GM12878 (cell line): ENCODE results near the gene RPLP2. TPM values are rescaled to one million over a fixed set of nuclear protein-coding genes. Genes with fewer than 3 reads are reported as not detected.

Source experiments
- ATF3 ChIP-seq: IDR thresholded peaks from 2 replicates; pipeline ENCODE4 v1.6.1; 2011; ENCODE audit warnings: low read depth, mild to moderate bottlenecking, low read length, moderate library complexity, borderline replicate concordance; ENCODE audit errors: extremely low read depth
- CBX3 ChIP-seq: fragments of 200-600 bp; sonication (generic); IDR thresholded peaks from 2 replicates; pipeline ENCODE4 v1.6.1; 2016; ENCODE audit warnings: low read depth, borderline replicate concordance
- EED ChIP-seq: sonication (generic); IDR thresholded peaks from 2 replicates; pipeline ENCODE4 v1.6.1; 2016; ENCODE audit warnings: antibody characterized with exemption, low read depth
- EZH2 ChIP-seq: IDR thresholded peaks from 2 replicates; pipeline ENCODE4 v1.6.1; 2012; ENCODE audit warnings: low read depth, mild to moderate bottlenecking, control low read depth, inconsistent platforms, low read length, borderline replicate concordance; ENCODE audit not compliant: control insufficient read depth
- MEF2B ChIP-seq: fragments of 450-650 bp; IDR thresholded peaks from 2 replicates; pipeline ENCODE4 v1.6.1; 2018; ENCODE audit warnings: mild to moderate bottlenecking, moderate library complexity; ENCODE audit not compliant: partially characterized antibody, poor library complexity, severe bottlenecking
- ZNF274 ChIP-seq: IDR thresholded peaks from one replicate; pipeline ENCODE4 v1.8.0; 2011; ENCODE audit not compliant: insufficient read length, insufficient read depth
- ZNF384 ChIP-seq: IDR thresholded peaks from 2 replicates; pipeline ENCODE4 v1.6.1; 2012; ENCODE audit warnings: low read depth, mild to moderate bottlenecking, low read length, improper control_type of control experiment, borderline replicate concordance
- polyA plus RNA-seq, 11 experiments: library from polyadenylated mRNA; depleted of rRNA in 4 of 11; unstranded in 6 of 11; stranded (reverse) in 5 of 11; fragments of >200 nt; fragmentation: Nextera tagmentation in 4 of 11; fragmentation: Illumina TruSeq in 1 of 11; extraction: Ambion mirVana in 4 of 11; extraction: Trizol in 1 of 11; gene quantifications; 1 replicate in 1 of 11; 2 replicates in 10 of 11; pipeline versions ENCODE4 v1.2.1 to v1.2.3, GENCODE V29; 2011 to 2016; ENCODE audit warnings: inconsistent platforms in 2 of 11, missing spikeins in 2 of 11, low read depth in 1 of 11
- total RNA-seq, 4 experiments: library from RNA; depleted of rRNA in 3 of 4; stranded (reverse); fragments of >200 nt in 3 of 4; fragmentation: Illumina TruSeq in 1 of 4; extraction: Trizol in 1 of 4; gene quantifications; 2 replicates each; pipeline versions ENCODE4 v1.2.1 to v1.2.3, GENCODE V29; 2013 to 2021
- TF ChIP-seq, protein P1 (sequence below): fragments of 450-650 bp; IDR thresholded peaks from 2 replicates; pipeline ENCODE4 v1.6.1; 2017; ENCODE audit warnings: mild to moderate bottlenecking, moderate library complexity
- TF ChIP-seq, protein P2 (sequence below): fragments of 450-650 bp; formaldehyde crosslinking; IDR thresholded peaks from 2 replicates; pipeline ENCODE4 v1.4.0; 2020; ENCODE audit warnings: mild to moderate bottlenecking, moderate library complexity

RPLP2 gene
- total and polyA plus RNA-seq, 10 of the 15 experiments (the other 5 are each of a cell fraction or from before 2014, with no cell fraction given), result 488 to 3,558 (median 1,481) TPM

DNA sequence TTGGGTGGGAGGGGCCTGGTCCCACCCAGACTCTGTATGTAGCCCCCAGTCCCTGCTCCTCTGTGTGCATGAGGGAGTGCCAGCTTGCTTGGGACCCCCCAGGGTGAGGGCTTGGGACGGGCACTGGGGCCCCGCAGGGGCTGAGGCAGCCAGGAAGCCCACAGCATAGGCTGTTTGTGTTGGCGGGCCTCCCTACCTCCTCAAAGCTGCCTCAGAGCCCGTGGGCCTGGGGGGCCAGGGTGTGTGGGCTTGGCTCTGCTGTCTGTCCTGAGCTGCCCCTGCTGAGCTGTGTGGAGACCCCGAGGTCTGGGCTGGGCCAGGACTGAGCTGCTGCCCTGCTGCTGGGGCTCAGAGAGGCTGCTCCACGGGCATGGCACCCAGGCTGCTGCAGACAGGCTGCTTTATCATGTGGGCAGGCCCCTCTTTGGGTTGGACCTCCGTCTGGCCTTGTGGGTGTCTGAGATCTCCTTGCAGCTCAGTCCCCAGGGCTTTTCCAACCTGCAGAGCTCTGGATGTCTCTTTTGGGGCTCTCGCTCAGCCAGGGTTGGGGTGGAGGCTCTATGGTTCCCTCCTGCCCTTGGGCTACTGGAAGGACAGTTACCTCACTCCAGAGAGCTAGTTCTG, 36.2 kb downstream of the RPLP2 start (continued):
- TF ChIP-seq, protein P1, sequence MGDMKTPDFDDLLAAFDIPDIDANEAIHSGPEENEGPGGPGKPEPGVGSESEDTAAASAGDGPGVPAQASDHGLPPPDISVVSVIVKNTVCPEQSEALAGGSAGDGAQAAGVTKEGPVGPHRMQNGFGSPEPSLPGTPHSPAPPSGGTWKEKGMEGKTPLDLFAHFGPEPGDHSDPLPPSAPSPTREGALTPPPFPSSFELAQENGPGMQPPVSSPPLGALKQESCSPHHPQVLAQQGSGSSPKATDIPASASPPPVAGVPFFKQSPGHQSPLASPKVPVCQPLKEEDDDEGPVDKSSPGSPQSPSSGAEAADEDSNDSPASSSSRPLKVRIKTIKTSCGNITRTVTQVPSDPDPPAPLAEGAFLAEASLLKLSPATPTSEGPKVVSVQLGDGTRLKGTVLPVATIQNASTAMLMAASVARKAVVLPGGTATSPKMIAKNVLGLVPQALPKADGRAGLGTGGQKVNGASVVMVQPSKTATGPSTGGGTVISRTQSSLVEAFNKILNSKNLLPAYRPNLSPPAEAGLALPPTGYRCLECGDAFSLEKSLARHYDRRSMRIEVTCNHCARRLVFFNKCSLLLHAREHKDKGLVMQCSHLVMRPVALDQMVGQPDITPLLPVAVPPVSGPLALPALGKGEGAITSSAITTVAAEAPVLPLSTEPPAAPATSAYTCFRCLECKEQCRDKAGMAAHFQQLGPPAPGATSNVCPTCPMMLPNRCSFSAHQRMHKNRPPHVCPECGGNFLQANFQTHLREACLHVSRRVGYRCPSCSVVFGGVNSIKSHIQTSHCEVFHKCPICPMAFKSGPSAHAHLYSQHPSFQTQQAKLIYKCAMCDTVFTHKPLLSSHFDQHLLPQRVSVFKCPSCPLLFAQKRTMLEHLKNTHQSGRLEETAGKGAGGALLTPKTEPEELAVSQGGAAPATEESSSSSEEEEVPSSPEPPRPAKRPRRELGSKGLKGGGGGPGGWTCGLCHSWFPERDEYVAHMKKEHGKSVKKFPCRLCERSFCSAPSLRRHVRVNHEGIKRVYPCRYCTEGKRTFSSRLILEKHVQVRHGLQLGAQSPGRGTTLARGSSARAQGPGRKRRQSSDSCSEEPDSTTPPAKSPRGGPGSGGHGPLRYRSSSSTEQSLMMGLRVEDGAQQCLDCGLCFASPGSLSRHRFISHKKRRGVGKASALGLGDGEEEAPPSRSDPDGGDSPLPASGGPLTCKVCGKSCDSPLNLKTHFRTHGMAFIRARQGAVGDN, result no peak
- TF ChIP-seq CBX3 (no peak), ZNF274 (no peak), EED (no peak), EZH2 (no peak), ZNF384 (no peak), MEF2B (no peak), ATF3 (no peak)
- TF ChIP-seq, protein P2, sequence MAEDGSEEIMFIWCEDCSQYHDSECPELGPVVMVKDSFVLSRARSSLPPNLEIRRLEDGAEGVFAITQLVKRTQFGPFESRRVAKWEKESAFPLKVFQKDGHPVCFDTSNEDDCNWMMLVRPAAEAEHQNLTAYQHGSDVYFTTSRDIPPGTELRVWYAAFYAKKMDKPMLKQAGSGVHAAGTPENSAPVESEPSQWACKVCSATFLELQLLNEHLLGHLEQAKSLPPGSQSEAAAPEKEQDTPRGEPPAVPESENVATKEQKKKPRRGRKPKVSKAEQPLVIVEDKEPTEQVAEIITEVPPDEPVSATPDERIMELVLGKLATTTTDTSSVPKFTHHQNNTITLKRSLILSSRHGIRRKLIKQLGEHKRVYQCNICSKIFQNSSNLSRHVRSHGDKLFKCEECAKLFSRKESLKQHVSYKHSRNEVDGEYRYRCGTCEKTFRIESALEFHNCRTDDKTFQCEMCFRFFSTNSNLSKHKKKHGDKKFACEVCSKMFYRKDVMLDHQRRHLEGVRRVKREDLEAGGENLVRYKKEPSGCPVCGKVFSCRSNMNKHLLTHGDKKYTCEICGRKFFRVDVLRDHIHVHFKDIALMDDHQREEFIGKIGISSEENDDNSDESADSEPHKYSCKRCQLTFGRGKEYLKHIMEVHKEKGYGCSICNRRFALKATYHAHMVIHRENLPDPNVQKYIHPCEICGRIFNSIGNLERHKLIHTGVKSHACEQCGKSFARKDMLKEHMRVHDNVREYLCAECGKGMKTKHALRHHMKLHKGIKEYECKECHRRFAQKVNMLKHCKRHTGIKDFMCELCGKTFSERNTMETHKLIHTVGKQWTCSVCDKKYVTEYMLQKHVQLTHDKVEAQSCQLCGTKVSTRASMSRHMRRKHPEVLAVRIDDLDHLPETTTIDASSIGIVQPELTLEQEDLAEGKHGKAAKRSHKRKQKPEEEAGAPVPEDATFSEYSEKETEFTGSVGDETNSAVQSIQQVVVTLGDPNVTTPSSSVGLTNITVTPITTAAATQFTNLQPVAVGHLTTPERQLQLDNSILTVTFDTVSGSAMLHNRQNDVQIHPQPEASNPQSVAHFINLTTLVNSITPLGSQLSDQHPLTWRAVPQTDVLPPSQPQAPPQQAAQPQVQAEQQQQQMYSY, result no peak
